Prostate gland (tissue), 2 donors: ENCODE results near the gene PCDHB8.
"Not testable (repeated sequence)": the region's sequence is repeated elsewhere in the genome, so short reads cannot be mapped to it uniquely, and the experiment has no call there.

ENCODE experiments used
- POLR2A ChIP-seq: fragments of 450-650 bp; IDR thresholded peaks from one replicate; pipeline ENCODE4 v1.6.1; 2016; ENCODE audit warnings: antibody characterized with exemption, mild to moderate bottlenecking
- POLR2AphosphoS5 ChIP-seq: sonication (generic); formaldehyde crosslinking; IDR thresholded peaks from one replicate; pipeline ENCODE4 v1.6.1; 2017; ENCODE audit warnings: antibody characterized with exemption
- TF ChIP-seq, protein P1 (sequence below), 4 experiments: fragments of 200-600 bp in 2 of 4; fragments of 450-650 bp in 2 of 4; sonication (generic) in 2 of 4; IDR thresholded peaks; 1 replicate in 3 of 4; 2 replicates in 1 of 4; pipeline ENCODE4 v1.5.1; 2016 to 2019; ENCODE audit warnings: antibody characterized with exemption in 4 of 4, mild to moderate bottlenecking in 2 of 4, moderate library complexity in 2 of 4

DNA sequence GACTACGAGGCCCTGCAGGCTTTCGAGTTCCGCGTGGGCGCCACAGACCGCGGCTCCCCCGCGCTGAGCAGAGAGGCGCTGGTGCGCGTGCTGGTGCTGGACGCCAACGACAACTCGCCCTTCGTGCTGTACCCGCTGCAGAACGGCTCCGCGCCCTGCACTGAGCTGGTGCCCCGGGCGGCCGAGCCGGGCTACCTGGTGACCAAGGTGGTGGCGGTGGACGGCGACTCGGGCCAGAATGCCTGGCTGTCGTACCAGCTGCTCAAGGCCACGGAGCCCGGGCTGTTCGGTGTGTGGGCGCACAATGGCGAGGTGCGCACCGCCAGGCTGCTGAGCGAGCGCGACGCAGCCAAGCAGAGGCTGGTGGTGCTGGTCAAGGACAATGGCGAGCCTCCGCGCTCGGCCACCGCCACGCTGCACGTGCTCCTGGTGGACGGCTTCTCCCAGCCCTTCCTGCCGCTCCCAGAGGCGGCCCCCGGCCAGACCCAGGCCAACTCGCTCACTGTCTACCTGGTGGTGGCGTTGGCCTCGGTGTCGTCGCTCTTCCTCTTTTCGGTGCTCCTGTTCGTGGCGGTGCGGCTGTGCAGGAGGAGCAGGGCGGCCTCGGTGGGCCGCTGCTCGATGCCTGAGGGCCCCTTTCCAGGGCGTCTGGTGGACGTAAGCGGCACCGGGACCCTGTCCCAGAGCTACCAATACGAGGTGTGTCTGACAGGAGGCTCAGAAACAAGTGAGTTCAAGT is 6.7 kb downstream of the PCDHB8 start:
- TF ChIP-seq, protein P1, sequence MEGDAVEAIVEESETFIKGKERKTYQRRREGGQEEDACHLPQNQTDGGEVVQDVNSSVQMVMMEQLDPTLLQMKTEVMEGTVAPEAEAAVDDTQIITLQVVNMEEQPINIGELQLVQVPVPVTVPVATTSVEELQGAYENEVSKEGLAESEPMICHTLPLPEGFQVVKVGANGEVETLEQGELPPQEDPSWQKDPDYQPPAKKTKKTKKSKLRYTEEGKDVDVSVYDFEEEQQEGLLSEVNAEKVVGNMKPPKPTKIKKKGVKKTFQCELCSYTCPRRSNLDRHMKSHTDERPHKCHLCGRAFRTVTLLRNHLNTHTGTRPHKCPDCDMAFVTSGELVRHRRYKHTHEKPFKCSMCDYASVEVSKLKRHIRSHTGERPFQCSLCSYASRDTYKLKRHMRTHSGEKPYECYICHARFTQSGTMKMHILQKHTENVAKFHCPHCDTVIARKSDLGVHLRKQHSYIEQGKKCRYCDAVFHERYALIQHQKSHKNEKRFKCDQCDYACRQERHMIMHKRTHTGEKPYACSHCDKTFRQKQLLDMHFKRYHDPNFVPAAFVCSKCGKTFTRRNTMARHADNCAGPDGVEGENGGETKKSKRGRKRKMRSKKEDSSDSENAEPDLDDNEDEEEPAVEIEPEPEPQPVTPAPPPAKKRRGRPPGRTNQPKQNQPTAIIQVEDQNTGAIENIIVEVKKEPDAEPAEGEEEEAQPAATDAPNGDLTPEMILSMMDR (IDR thresholded peaks at IDR 0.05), result not testable (repeated sequence)
- not testable (repeated sequence) for TF ChIP-seq POLR2A, POLR2AphosphoS5
